Adipocyte (in vitro differentiated cells): ENCODE data around the gene UBIAD1.
"Not testable (repeated sequence)": the region's sequence is repeated elsewhere in the genome, so short reads cannot be mapped to it uniquely, and the experiment has no call there.

Experiments
- DNase-seq: peaks from one replicate; pipeline ENCODE4 v3.0.0-alpha.2; 2015; ENCODE audit warnings: low read depth
- H3K27me3 ChIP-seq: replicated peaks from 2 replicates; pipeline ENCODE4 v1.7.0; 2013; ENCODE audit warnings: mild to moderate bottlenecking, low read length, moderate library complexity; ENCODE audit not compliant: control insufficient read depth, insufficient read depth
- H3K36me3 ChIP-seq: 2 replicates; pipeline ENCODE4 v1.7.0; 2013; ENCODE audit warnings: low read length, mild to moderate bottlenecking, moderate library complexity; ENCODE audit not compliant: control insufficient read depth, insufficient read depth, severe bottlenecking
- H3K4me1 ChIP-seq: 2 replicates; pipeline ENCODE4 v1.7.0; 2013; ENCODE audit warnings: mild to moderate bottlenecking, low read length, moderate library complexity; ENCODE audit not compliant: control insufficient read depth, insufficient read depth
- H3K4me3 ChIP-seq: 2 replicates; pipeline ENCODE4 v1.7.0; 2013; ENCODE audit warnings: mild to moderate bottlenecking, low read length, moderate library complexity
- H3K9ac ChIP-seq: 2 replicates; pipeline ENCODE4 v1.7.0; 2013; ENCODE audit warnings: mild to moderate bottlenecking, low read length, moderate library complexity
- H3K9me3 ChIP-seq: 2 replicates; pipeline ENCODE4 v1.7.0; 2013; ENCODE audit warnings: mild to moderate bottlenecking, low read length, moderate library complexity; ENCODE audit not compliant: control insufficient read depth

Gene UBIAD1

DNA sequence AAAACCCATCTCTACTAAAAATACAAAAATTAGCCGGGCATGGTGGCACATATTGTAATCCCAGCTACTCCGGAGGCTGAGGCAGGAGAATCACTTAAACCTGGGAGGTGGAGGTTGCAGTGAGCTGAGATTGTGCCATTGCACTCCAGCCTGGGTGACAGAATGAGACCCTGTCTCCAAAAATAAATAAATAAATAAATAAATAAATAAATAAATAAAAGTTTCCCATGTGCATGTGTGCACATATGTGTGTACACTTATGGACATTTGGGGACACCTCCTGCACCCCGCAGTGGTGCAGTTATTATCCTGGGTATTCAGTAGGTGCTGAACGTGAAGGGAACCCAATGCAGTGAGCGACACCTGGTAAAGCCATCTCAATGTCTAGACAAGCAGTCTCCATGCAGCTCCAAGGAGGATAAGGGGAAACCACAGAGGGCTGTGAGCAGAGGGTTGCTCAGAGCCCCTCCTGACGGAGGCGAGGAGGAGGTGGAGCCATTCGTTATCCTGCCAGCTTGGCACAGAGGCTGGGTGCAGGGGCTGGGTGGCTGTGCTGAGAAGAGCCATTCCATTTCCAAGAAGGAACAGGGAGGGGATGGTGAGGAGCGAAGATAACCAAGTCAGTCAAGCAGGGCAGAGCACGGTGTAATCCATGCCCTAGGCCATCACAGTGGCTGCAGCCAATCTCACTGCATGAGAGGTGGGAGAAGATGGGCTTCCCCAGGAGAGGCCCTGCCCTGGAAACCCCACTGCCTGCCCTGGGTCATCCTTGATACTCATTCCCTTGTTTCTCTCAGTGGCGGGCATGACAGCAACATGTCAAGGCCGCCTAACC lies 25.6 kb downstream of the UBIAD1 start:
- Histone ChIP-seq H3K9ac (no peak overlapping the region), H3K4me3 (no peak overlapping the region), H3K4me1 (no peaks in the 10 kb centered on the region), H3K9me3 (no peaks in the 10 kb centered on the region), H3K36me3 (no peaks in the 10 kb centered on the region), H3K27me3 (peaks cover 8% of the 10 kb centered on the region)
- no peak for DNase-seq

DNA sequence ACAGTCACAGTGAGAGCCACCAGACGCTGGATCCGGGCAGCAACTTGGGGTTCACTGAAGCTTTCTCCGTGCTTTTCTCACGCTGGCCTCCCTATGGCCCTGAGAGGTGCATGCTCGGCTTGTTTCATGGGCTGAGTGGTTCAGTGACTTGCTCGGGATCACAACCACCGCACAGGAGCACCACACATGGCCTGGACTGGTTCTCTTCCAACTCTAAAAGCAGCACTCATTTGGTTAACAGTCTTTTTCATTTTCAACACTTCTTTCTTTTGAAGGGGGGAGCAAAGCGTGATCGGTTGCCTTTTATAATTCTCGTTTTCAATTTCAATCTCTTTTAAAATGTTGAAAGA lies 26.2 kb downstream of the UBIAD1 start:
- no peaks in the 10 kb centered on the region for H3K9me3 ChIP-seq
- DNase-seq, result no peak
- H3K4me3 ChIP-seq, result no peak overlapping the region
- no peaks in the 10 kb centered on the region for H3K4me1 ChIP-seq
- no peaks in the 10 kb centered on the region for H3K36me3 ChIP-seq
- no peak overlapping the region for H3K9ac ChIP-seq
- peaks cover 8% of the 10 kb centered on the region for H3K27me3 ChIP-seq

DNA sequence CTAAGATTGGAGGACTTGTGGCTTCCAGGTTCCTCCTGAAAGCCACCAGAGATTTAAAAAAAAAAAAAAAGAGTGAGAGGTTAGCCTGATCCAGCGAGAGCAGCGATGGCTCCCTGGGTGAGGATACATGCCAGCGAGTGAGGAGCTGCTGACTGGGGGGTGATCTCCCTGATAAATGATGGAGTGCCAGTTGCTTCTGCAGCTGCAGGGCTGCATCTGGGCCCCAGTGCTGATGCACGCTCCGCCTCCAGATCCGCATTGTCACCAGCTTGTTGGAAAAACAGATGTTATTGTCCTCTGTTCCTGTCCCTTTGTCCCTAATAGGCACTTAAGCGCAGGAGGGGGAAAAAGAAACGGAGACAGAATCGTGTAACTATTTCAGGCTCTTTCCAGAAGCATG lies 28.6 kb downstream of the UBIAD1 start:
- Histone ChIP-seq H3K9me3 (no peaks in the 10 kb centered on the region), H3K27me3 (peaks cover 8% of the 10 kb centered on the region), H3K4me3 (no peak overlapping the region), H3K9ac (no peak overlapping the region), H3K36me3 (no peaks in the 10 kb centered on the region), H3K4me1 (no peaks in the 10 kb centered on the region)
- no peak for DNase-seq

DNA sequence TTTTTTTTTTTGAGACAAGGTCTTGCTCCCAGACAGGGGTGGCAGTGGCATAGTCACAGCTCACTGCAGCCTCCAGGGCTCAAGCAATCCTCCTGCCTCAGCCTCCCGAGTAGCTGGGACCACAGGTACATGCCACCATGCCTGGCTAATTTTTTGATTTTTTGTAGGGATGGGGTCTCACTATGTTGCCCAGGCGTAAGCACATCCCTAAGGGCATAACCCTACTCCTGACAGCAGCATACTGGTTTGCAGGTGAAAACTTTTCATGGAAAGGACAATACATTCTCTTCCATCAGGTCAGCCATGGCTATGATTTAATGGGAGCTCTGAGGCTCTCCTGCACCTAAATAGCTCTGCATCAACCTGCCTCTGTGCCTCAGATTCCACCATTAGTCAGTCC lies 29.4 kb downstream of the UBIAD1 start:
- Histone ChIP-seq H3K9ac (no peak overlapping the region), H3K27me3 (peaks cover 8% of the 10 kb centered on the region), H3K9me3 (no peaks in the 10 kb centered on the region), H3K4me3 (no peak overlapping the region), H3K36me3 (no peaks in the 10 kb centered on the region), H3K4me1 (no peaks in the 10 kb centered on the region)
- DNase-seq, result no peak

DNA sequence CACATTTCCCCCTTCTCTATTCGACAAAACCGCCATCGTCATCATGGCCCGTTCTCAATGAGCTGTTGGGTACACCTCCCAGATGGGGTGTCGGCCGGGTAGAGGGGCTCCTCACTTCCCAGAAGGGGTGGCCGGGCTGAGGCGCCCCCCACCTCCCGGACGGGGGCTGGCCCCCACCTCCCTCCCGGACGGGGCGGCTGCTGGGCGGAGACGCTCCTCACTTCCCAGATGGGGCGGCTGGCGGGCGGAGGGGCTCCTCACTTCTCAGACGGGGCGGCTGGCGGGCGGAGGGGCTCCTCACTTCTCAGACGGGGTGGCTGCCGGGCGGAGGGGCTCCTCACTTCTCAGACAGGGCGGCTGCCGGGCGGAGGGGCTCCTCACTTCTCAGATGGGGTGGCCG lies 32.5 kb downstream of the UBIAD1 start:
- not testable (repeated sequence) for H3K36me3 ChIP-seq, H3K9ac ChIP-seq, H3K4me3 ChIP-seq, H3K27me3 ChIP-seq, H3K4me1 ChIP-seq, DNase-seq, H3K9me3 ChIP-seq

DNA sequence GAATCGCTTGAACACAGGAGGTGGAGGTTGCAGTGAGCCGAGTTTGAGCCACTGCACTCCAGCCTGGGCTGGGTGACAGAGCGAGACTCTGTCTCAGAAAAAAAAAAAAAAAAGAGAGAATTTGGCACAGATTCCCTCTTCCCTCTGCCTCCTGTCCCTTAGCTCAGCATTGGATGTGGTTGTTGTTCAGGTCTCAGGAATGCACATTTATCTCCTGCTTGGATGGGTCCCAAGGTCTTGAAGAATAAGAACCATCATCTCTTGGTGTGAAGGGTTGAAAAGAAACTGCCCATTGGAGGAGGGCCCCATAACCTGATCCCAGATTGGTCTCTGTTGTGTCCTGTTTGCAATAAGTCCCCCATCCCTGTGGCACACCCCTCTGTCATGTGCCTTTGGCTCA lies 34.9 kb downstream of the UBIAD1 start:
- Histone ChIP-seq H3K27me3 (no peaks in the 10 kb centered on the region), H3K9me3 (no peaks in the 10 kb centered on the region), H3K4me1 (no peaks in the 10 kb centered on the region), H3K9ac (no peak overlapping the region), H3K36me3 (no peaks in the 10 kb centered on the region), H3K4me3 (no peak overlapping the region)
- no peak for DNase-seq

DNA sequence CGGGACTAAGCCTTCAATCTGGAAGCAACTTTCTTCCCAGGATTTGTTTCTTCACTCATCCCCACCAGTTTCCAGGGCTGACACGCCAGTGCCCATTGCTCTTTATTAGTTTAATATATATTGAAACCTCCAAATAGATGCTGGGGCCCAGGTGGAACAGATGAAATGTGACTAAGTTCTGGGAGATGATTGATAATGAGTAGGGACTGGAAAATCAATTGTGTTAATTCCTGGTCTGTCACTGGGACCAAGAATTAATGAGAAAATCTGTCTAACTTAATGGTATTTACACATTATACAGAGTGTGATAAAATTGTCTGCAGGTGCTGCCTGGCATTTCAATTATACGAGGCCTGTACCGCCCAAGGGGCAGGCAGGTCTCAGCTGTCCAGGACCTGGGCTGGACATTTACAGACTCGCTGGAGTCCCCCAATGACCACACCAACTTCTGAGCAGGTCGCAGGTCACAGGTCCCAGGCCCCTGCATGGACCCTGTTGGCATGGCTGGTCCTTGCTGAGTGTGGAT lies 35.8 kb downstream of the UBIAD1 start:
- no peaks in the 10 kb centered on the region for H3K4me1 ChIP-seq
- H3K27me3 ChIP-seq, result peaks cover 7% of the 10 kb centered on the region
- no peaks in the 10 kb centered on the region for H3K9me3 ChIP-seq
- no peak overlapping the region for H3K9ac ChIP-seq
- DNase-seq, result no peak
- no peak overlapping the region for H3K4me3 ChIP-seq
- no peaks in the 10 kb centered on the region for H3K36me3 ChIP-seq

DNA sequence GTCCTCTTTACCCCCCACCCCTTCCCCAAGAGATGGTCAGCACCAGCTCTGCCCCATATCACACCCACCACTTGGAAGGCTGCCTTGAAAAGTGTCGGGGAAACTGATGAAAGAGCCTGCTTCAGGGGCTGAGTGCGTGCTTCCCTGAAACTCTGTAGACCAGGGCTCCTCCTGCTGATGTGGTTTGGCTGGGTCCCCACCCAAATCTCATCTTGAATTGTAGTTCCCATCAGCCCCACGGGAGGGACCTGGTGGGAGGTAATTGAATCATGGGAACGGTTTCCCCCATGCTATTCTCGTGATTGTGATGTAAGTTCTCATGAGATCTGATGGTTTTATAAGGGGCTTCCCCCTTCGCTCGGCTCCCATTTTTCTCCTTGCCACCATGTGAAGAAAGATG lies 36.4 kb downstream of the UBIAD1 start:
- H3K4me3 ChIP-seq, result no peak overlapping the region
- peaks cover 9% of the 10 kb centered on the region for H3K27me3 ChIP-seq
- no peak for DNase-seq
- H3K4me1 ChIP-seq, result no peaks in the 10 kb centered on the region
- H3K36me3 ChIP-seq, result no peaks in the 10 kb centered on the region
- no peaks in the 10 kb centered on the region for H3K9me3 ChIP-seq
- no peak overlapping the region for H3K9ac ChIP-seq

DNA sequence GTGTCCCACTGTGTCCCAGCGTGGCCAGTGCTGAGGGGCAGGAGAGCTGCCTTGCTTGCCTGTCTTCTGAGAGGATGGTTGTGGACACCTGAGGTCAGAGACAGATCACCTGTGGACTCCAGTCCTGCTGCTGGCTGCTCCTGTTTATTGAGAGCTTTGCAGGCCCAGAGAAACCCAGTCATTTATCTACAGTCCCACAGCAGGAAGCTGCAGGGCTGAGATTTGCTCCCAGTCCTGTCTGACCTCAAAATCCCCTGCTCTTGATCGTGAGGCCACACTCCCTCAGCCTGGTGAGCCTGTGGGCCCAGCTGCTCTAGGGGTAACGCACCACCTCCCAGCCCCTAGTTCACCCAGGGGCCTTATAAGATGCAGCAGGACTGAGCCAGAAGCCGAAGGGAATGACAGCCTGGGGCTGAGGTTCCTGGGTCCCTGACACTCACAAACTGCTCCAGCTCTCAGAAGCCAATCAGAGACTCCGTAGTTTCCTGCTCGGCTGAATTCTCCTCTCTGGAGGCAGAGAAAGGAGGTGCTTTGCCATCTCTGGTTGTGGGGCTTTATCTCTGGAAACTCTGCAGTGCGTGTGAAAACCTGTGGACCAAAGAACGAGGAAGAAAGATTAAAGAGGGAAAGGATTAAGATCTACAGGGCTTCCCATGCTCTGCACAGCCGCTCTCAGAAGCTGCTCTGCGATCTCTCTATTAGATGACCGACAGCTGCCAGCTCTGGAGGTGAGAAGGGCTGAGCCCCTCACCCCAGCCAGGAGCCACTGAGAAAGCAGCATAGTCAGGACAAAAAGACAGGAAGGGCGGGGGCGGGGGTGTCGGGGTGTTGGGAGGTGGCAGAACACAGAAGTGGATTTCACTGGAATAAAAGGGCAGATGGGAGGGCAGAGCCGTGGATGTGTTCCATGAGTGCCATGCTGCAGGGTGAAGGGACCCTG lies 39.1 kb downstream of the UBIAD1 start:
- Histone ChIP-seq H3K27me3 (peaks cover 9% of the 10 kb centered on the region), H3K4me1 (peaks cover 16% of the 10 kb centered on the region), H3K4me3 (no peak overlapping the region), H3K9me3 (no peaks in the 10 kb centered on the region), H3K9ac (no peak overlapping the region), H3K36me3 (no peaks in the 10 kb centered on the region)
- no peak for DNase-seq

DNA sequence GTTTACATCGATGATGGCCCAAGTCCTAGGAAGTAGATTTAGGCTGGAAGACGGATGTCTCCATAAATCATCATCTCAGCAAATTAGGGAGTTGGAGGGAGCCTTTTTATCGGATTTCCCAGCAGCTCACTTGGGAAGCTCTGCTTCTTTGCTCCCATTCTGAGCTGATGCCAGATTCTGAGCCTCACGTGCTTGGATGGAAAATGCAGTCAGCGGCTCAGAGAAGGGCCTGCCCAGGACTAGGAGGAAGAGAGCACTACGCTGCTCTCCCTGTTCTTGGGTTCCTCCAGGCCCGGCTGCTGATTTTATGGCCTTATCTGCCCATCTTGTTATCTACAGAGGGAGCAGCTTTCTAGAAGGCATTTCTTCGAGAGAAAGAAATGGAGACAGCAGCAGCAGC lies 42.0 kb downstream of the UBIAD1 start:
- H3K27me3 ChIP-seq, result peaks cover 15% of the 10 kb centered on the region
- no peak overlapping the region for H3K9ac ChIP-seq
- H3K4me1 ChIP-seq, result peaks cover 18% of the 10 kb centered on the region
- no peak overlapping the region for H3K4me3 ChIP-seq
- H3K9me3 ChIP-seq, result no peaks in the 10 kb centered on the region
- H3K36me3 ChIP-seq, result no peaks in the 10 kb centered on the region
- DNase-seq, result no peak

DNA sequence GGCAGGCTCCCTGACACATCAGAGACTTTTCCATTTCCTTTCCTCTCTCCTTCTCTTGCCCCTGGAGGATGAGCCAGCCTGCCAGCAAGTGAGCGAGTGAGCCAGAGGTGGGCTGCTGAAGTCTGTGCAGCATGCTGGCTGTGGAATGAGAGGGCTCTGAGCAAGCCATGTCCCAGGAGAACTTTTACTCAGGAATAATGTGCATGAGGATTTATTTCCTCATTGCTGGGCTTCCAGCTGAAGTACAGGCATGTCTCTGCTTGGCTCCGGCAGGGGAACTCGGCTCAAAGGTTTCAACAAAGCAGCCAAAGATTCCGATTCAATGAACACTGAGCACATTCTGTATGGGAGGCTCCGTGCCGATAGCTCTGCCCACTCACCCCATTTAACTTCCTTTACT lies 43.7 kb downstream of the UBIAD1 start:
- H3K4me1 ChIP-seq, result peaks cover 18% of the 10 kb centered on the region
- no peak overlapping the region for H3K4me3 ChIP-seq
- peaks cover 23% of the 10 kb centered on the region for H3K27me3 ChIP-seq
- H3K36me3 ChIP-seq, result no peaks in the 10 kb centered on the region
- DNase-seq, result no peak
- no peaks in the 10 kb centered on the region for H3K9me3 ChIP-seq
- no peak overlapping the region for H3K9ac ChIP-seq
